GM12878 (cell line): Measurements from ENCODE around the gene TMEM87A. TPM values are rescaled to one million over a fixed set of nuclear protein-coding genes. Genes with fewer than 3 reads are reported as not detected.

ENCODE experiments used
- ATAC-seq: fragments of 200-7000 bp; cut with Tn5 transposase; 3 replicates; pipeline ENCODE4 v1.9.1; 2020; ENCODE audit warnings: mild to moderate bottlenecking, moderate library complexity
- BruUV-seq: library from RNA; stranded (reverse); fragments of 400-500 nt; replicated peaks from 2 replicates; lab custom pipeline; 2021; lab: Mats Ljungman, UMichigan
- CTCF ChIA-PET: fragments of 300-600 bp; sonication (Branson Sonifier 250); formaldehyde crosslinking; extraction: SDS; loops from one replicate; lab custom pipeline; 2021; ENCODE audit warnings: inconsistent platforms; lab: Yijun Ruan, JAX
- POLR2A ChIA-PET: fragments of 350-600 bp; formaldehyde crosslinking; extraction: SDS; loops from one replicate; lab custom pipeline; 2021; ENCODE audit warnings: inconsistent platforms; lab: Charles Lee
- RAD21 ChIA-PET: fragments of 300-600 bp; sonication (Branson Sonifier 250); formaldehyde crosslinking; loops from one replicate; lab custom pipeline; 2023; ENCODE audit warnings: antibody characterized with exemption; ENCODE audit not compliant: unreplicated experiment; lab: Charles Lee
- SMC1A ChIA-PET: fragments of 300-600 bp; sonication (Branson Sonifier 250); formaldehyde crosslinking; loops from one replicate; lab custom pipeline; 2023; ENCODE audit not compliant: unreplicated experiment, uncharacterized antibody; lab: Charles Lee
- DNase-seq: peaks from one replicate; pipeline ENCODE4 v3.0.0-alpha.2; 2011; ENCODE audit warnings: low read depth, low spot score
- FAIRE-seq: peaks from 3 replicates; lab custom pipeline; 2011; peaks lifted over from hg19 to GRCh38; lab: Jason Lieb, UNC
- H2AFZ ChIP-seq: 2 replicates; pipeline ENCODE4 v1.6.0; 2011; ENCODE audit warnings: low read depth, low read length, control low read depth; ENCODE audit not compliant: control insufficient read depth
- H3K27ac ChIP-seq: 2 replicates; pipeline ENCODE4 v1.5.1; 2011; ENCODE audit warnings: control low read depth; ENCODE audit not compliant: control insufficient read depth, insufficient read depth
- H3K27me3 ChIP-seq, 2 experiments: replicated peaks in 1 of 2; 2 replicates each; pipeline versions ENCODE4 v1.6.0 to v1.6.1; 2011; ENCODE audit warnings: low read length in 1 of 2; ENCODE audit not compliant: control insufficient read depth in 2 of 2, insufficient read depth in 2 of 2
- H3K36me3 ChIP-seq, 2 experiments: 2 replicates each; pipeline ENCODE4 v1.5.1; 2011; ENCODE audit warnings: low read length in 1 of 2; ENCODE audit not compliant: control insufficient read depth in 2 of 2, insufficient read depth in 2 of 2
- H3K4me1 ChIP-seq: 2 replicates; pipeline ENCODE4 v1.6.1; 2011; ENCODE audit warnings: mild to moderate bottlenecking, low read length, moderate library complexity, mixed read lengths; ENCODE audit not compliant: control insufficient read depth, insufficient read depth
- H3K4me2 ChIP-seq: 2 replicates; pipeline ENCODE4 v1.6.0; 2011; ENCODE audit warnings: control low read depth; ENCODE audit not compliant: control insufficient read depth, insufficient read depth
- H3K4me3 ChIP-seq: fragments of 200-600 bp; sonication (generic); 2 replicates; pipeline ENCODE4 v1.5.1; 2016
- H3K79me2 ChIP-seq: 2 replicates; pipeline ENCODE4 v1.6.0; 2011; ENCODE audit warnings: low read length; ENCODE audit not compliant: control insufficient read depth, insufficient read depth
- H3K9ac ChIP-seq: 2 replicates; pipeline ENCODE4 v1.8.0; 2011; ENCODE audit warnings: low read length, control low read depth, mixed read lengths; ENCODE audit not compliant: control insufficient read depth, insufficient read depth
- H3K9me3 ChIP-seq: replicated peaks from 3 replicates; pipeline ENCODE4 v1.5.1; 2011; ENCODE audit warnings: mild to moderate bottlenecking, low read length; ENCODE audit not compliant: control insufficient read depth, insufficient read depth
- H4K20me1 ChIP-seq: 2 replicates; pipeline ENCODE4 v1.6.0; 2011; ENCODE audit not compliant: control insufficient read depth, insufficient read depth
- CHD2 ChIP-seq: IDR thresholded peaks from 2 replicates; pipeline ENCODE4 v1.6.1; 2011; ENCODE audit warnings: low read depth, low read length, improper control_type of control experiment, borderline replicate concordance
- FOXM1 ChIP-seq: IDR thresholded peaks from 2 replicates; pipeline ENCODE4 v1.6.1; 2012; ENCODE audit warnings: low read depth, mild to moderate bottlenecking, inconsistent platforms, low read length, moderate library complexity
- IRF3 ChIP-seq: fragments of 450-650 bp; IDR thresholded peaks from 2 replicates; pipeline ENCODE4 v1.6.1; 2014; ENCODE audit warnings: mild to moderate bottlenecking
- JUND ChIP-seq: IDR thresholded peaks from 2 replicates; pipeline ENCODE4 v1.6.1; 2012; ENCODE audit warnings: low read depth, mild to moderate bottlenecking, low read length, improper control_type of control experiment, moderate library complexity
- MYC ChIP-seq: IDR thresholded peaks from 2 replicates; pipeline ENCODE4 v1.6.1; 2011; ENCODE audit warnings: mild to moderate bottlenecking, low read length, moderate library complexity, inconsistent platforms; ENCODE audit not compliant: insufficient read depth, insufficient replicate concordance, insufficient read length, severe bottlenecking
- SREBF2 ChIP-seq: IDR thresholded peaks from 2 replicates; pipeline ENCODE4 v1.6.1; 2012; ENCODE audit warnings: mild to moderate bottlenecking, low read length
- ZNF217 ChIP-seq: fragments of 450-650 bp; IDR thresholded peaks from 2 replicates; pipeline ENCODE4 v1.6.1; 2017; ENCODE audit warnings: antibody characterized with exemption, mild to moderate bottlenecking
- WGBS: methylation state at CpG from one replicate; pipeline ENCODE4 v1.1.6; 2016; ENCODE audit warnings: low lambda C conversion rate; ENCODE audit not compliant: insufficient replicate concordance, insufficient coverage; ENCODE audit errors: missing lambda C conversion rate; 5-methylcytosine and 5-hydroxymethylcytosine counted together
- in situ Hi-C: fragments of 300-500 bp; cut with MboI; formaldehyde crosslinking; loops from 9 replicates; pipeline ENCODE4 v1.14.3; 2018; ENCODE audit warnings: mixed read lengths
- intact Hi-C: fragments of 100-400 bp; cut with micrococcal nuclease; formaldehyde crosslinking; loops from one replicate; pipeline ENCODE4 v1.14.2; 2022; ENCODE audit not compliant: unreplicated experiment
- polyA plus RNA-seq, 11 experiments: library from polyadenylated mRNA; depleted of rRNA in 4 of 11; unstranded in 6 of 11; stranded (reverse) in 5 of 11; fragments of >200 nt; fragmentation: Nextera tagmentation in 4 of 11; fragmentation: Illumina TruSeq in 1 of 11; extraction: Ambion mirVana in 4 of 11; extraction: Trizol in 1 of 11; gene quantifications; 1 replicate in 1 of 11; 2 replicates in 10 of 11; pipeline versions ENCODE4 v1.2.1 to v1.2.3, GENCODE V29; 2011 to 2016; ENCODE audit warnings: inconsistent platforms in 2 of 11, missing spikeins in 2 of 11, low read depth in 1 of 11
- total RNA-seq, 4 experiments: library from RNA; depleted of rRNA in 3 of 4; stranded (reverse); fragments of >200 nt in 3 of 4; fragmentation: Illumina TruSeq in 1 of 4; extraction: Trizol in 1 of 4; gene quantifications; 2 replicates each; pipeline versions ENCODE4 v1.2.1 to v1.2.3, GENCODE V29; 2013 to 2021

TMEM87A gene
- total and polyA plus RNA-seq, 10 of the 15 experiments (the other 5 are each of a cell fraction or from before 2014, with no cell fraction given) = 18.2 to 53.2 (median 33.4) TPM

GRCh38 chr15:42270551-42270950 lies 2.7 kb downstream of the TMEM87A start (continued):
- TF ChIP-seq IRF3 = no peak
- TF ChIP-seq SREBF2 = no peak

- no TSS peak for BruUV-seq
- peaks cover 2 to 19% of the 10 kb centered on the region in 2 experiments; a peak in 3 of 4 replicates for H3K36me3 ChIP-seq
- peaks cover 29% of the 10 kb centered on the region for H3K79me2 ChIP-seq
- H3K27ac ChIP-seq = no peak overlapping the region
- ChIA-PET CTCF (no interaction called here), POLR2A (no interaction called here), SMC1A (no interaction called here), RAD21 (interaction anchor here (0.9 kb wide), 1 partner anchor 23 kb away, joined by 3 read pairs; no protein-coding TSS in a partner anchor)
- H4K20me1 ChIP-seq = no peaks in the 10 kb centered on the region
- FAIRE-seq (no peak), ATAC-seq (no peak), DNase-seq (no peak)
- H2AFZ ChIP-seq = no peak overlapping the region
- H3K9me3 ChIP-seq = no peaks in the 10 kb centered on the region
- H3K4me1 ChIP-seq = no peaks in the 10 kb centered on the region
- no peak overlapping the region for H3K4me2 ChIP-seq
- intact Hi-C loops = no loop called here
- H3K4me3 ChIP-seq = no peak overlapping the region
- in situ Hi-C loops = loop anchor here (25.0 kb wide), 1 partner anchor 1520 kb away; the partner anchor contains the start of genes ELL3 and SERF2
- H3K9ac ChIP-seq = no peak overlapping the region
- H3K27me3 ChIP-seq = no peaks in the 10 kb centered on the region
- no peak for TF ChIP-seq FOXM1
Observed at GRCh38 chr15:42267286-42267685, 5.9 kb downstream of the TMEM87A start.

GRCh38 chr15:42264795-42265194 lies 8.4 kb downstream of the TMEM87A start:
- TF ChIP-seq MYC (no peak), CHD2 (no peak), JUND (no peak), ZNF217 (no peak)
- no peak overlapping the region for H3K27ac ChIP-seq
- no peaks in the 10 kb centered on the region for H3K27me3 ChIP-seq
- no peak for FAIRE-seq
- 94% methylated on average over 5 of the region's 5 CpGs for WGBS
- no peak overlapping the region for H2AFZ ChIP-seq
- POLR2A ChIA-PET = no interaction called here
- no peak overlapping the region for H3K4me2 ChIP-seq
- no peaks in the 10 kb centered on the region for H3K4me1 ChIP-seq
- CTCF ChIA-PET = interaction anchor here (0.8 kb wide), 1 partner anchor 13 kb away, joined by 3 read pairs; no protein-coding TSS in a partner anchor
- in situ Hi-C loops (loop anchor here (25.0 kb wide), 1 partner anchor 1523 kb away; the partner anchor contains the start of genes ELL3 and SERF2), intact Hi-C loops (no loop called here)
- H3K79me2 ChIP-seq = peaks cover 4% of the 10 kb centered on the region
- RAD21 ChIA-PET = no interaction called here
- H3K9ac ChIP-seq = no peak overlapping the region
- no TSS peak for BruUV-seq
- no peaks in the 10 kb centered on the region for H3K9me3 ChIP-seq
- H3K36me3 ChIP-seq = peaks cover 6 to 27% of the 10 kb centered on the region in 2 experiments
- DNase-seq = no peak
- no peaks in the 10 kb centered on the region for H4K20me1 ChIP-seq
- SMC1A ChIA-PET = no interaction called here
- no peak overlapping the region for H3K4me3 ChIP-seq
- no peak for ATAC-seq
